Central memory CD8-positive, alpha-beta T cell (primary cell): ENCODE measurements around the gene HRNR.

ENCODE experiments used
- ATAC-seq: fragments of 150-1000 bp; cut with Tn5 transposase; replicated peaks from 2 replicates; pipeline ENCODE4 v1.10.0; 2022; ENCODE audit warnings: mild to moderate bottlenecking, moderate FRiP score, moderate number of reproducible peaks; ENCODE audit not compliant: poor library complexity, severe bottlenecking; ENCODE audit errors: extremely low read depth
- DNase-seq, 2 donors: peaks; one replicate each; pipeline ENCODE4 v3.0.0; 2021; ENCODE audit warnings: low spot score in 2 of 2
- H3K27ac Mint-ChIP-seq: one replicate; pipeline ENCODE4 v1.8.0; 2022; ENCODE audit warnings: low read depth, mild to moderate bottlenecking, moderate library complexity, mixed read lengths
- H3K27me3 Mint-ChIP-seq: one replicate; pipeline ENCODE4 v1.8.0; 2022; ENCODE audit warnings: mixed read lengths
- H3K36me3 Mint-ChIP-seq: one replicate; pipeline ENCODE4 v1.8.0; 2022; ENCODE audit warnings: mild to moderate bottlenecking, moderate library complexity, mixed read lengths; ENCODE audit not compliant: insufficient read depth
- H3K4me1 Mint-ChIP-seq: one replicate; pipeline ENCODE4 v1.8.0; 2022; ENCODE audit warnings: mixed read lengths
- H3K4me3 Mint-ChIP-seq: one replicate; pipeline ENCODE4 v1.8.0; 2022; ENCODE audit warnings: mild to moderate bottlenecking, moderate library complexity, mixed read lengths
- H3K9me3 Mint-ChIP-seq: one replicate; pipeline ENCODE4 v1.8.0; 2022; ENCODE audit warnings: mixed read lengths

The HRNR gene

GRCh38 chr1:152185544-152186391, 38.2 kb downstream of the HRNR start:
- H3K4me3 Mint-ChIP-seq = no peak overlapping the region
- DNase-seq (no peak), ATAC-seq (peak; percentile 53)
- peaks cover 20% of the 10 kb centered on the region for H3K27me3 Mint-ChIP-seq
- H3K36me3 Mint-ChIP-seq = peaks cover 3% of the 10 kb centered on the region
- H3K27ac Mint-ChIP-seq = no peak overlapping the region
- H3K4me1 Mint-ChIP-seq = peaks cover 9% of the 10 kb centered on the region
- H3K9me3 Mint-ChIP-seq = no peaks in the 10 kb centered on the region

DNA sequence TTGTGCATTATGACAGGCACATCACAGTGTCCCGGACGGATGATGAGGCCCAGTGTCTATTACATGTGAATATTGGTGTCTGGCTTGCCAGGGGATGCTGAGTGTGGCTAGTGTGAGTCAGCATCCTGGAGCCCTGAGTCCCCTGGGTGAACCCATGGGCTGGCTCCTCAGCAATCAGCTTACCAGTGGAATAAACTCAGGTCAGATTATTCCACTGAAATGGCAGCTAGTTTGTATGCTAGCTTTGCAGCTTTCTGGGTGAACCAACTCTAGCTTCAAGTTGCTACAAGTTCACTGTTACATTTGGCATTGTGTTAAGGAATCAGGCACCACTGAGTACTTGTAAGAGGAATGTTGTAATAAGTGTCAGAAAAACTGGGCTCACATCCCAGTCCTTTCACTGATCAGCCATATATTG, 41.0 kb downstream of the HRNR start:
- ATAC-seq = no peak
- peaks cover 20% of the 10 kb centered on the region for H3K27me3 Mint-ChIP-seq
- no peak overlapping the region for H3K4me3 Mint-ChIP-seq
- peaks cover 5% of the 10 kb centered on the region for H3K4me1 Mint-ChIP-seq
- no peak overlapping the region for H3K27ac Mint-ChIP-seq
- no peak for DNase-seq
- peaks cover 1% of the 10 kb centered on the region for H3K36me3 Mint-ChIP-seq
- no peaks in the 10 kb centered on the region for H3K9me3 Mint-ChIP-seq

DNA sequence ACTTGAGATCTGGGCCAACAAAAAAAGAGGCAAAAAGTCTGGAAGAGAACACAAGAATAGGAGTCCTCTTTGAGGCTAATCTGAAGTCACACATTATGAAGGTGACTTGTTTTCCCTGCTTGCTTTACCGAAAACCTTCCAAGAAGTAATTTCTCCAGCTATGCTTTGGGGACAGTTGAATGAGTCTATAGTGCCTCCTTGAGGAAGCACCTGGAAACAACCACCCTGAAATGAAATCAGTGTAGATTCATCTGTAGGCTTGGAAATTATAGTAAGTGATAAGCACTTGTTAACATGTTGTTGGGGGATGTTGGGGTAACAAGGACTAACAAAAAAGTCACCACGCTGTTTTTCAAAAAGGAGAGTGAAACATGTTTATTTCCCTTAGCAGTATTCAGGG, 41.6 kb downstream of the HRNR start:
- Mint-ChIP-seq H3K27me3 (peaks cover 20% of the 10 kb centered on the region), H3K4me3 (no peak overlapping the region), H3K9me3 (no peaks in the 10 kb centered on the region), H3K27ac (no peak overlapping the region), H3K4me1 (peaks cover 5% of the 10 kb centered on the region), H3K36me3 (peaks cover 1% of the 10 kb centered on the region)
- DNase-seq (no peak), ATAC-seq (no peak)

- Mint-ChIP-seq H3K4me1 (no peaks in the 10 kb centered on the region), H3K27ac (no peak overlapping the region), H3K9me3 (no peaks in the 10 kb centered on the region), H3K36me3 (no peaks in the 10 kb centered on the region), H3K27me3 (peaks cover 11% of the 10 kb centered on the region), H3K4me3 (no peak overlapping the region)
- DNase-seq (no peak), ATAC-seq (no peak)
Measured at GRCh38 chr1:152179566-152179965, 44.4 kb downstream of the HRNR start.

DNA sequence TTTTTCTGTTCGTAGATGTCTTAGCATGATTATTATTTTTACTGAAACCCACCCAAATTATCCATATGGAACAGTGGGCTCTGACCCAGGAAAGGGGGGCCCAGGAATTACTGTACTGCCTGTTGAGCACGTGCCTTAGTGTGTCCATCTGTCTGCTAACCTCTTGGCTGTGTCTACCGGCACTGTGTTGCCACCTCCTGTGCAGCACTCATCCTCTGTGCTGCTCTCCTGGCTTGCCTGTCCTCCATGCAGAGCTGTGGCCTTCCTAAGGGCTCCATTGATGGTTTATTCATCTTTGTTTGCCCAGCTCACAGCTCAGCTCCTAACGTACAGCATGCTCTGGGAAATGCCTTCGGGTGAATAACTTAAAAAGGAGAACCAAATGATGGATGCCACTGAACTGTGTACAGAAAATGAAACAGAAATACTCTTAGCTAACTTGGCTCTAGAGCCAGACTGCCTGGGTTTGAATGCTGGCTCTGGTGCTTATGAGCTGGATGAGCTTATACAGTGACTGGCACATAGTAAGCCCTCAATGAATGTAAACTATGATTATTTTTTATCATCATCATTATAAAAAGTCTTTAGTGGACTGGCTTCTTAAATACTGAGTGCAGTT, 53.6 kb downstream of the HRNR start:
- no peak overlapping the region for H3K4me3 Mint-ChIP-seq
- H3K27ac Mint-ChIP-seq = no peak overlapping the region
- no peaks in the 10 kb centered on the region for H3K27me3 Mint-ChIP-seq
- DNase-seq (no peak), ATAC-seq (no peak)
- H3K9me3 Mint-ChIP-seq = no peaks in the 10 kb centered on the region
- no peaks in the 10 kb centered on the region for H3K36me3 Mint-ChIP-seq
- no peaks in the 10 kb centered on the region for H3K4me1 Mint-ChIP-seq

DNA sequence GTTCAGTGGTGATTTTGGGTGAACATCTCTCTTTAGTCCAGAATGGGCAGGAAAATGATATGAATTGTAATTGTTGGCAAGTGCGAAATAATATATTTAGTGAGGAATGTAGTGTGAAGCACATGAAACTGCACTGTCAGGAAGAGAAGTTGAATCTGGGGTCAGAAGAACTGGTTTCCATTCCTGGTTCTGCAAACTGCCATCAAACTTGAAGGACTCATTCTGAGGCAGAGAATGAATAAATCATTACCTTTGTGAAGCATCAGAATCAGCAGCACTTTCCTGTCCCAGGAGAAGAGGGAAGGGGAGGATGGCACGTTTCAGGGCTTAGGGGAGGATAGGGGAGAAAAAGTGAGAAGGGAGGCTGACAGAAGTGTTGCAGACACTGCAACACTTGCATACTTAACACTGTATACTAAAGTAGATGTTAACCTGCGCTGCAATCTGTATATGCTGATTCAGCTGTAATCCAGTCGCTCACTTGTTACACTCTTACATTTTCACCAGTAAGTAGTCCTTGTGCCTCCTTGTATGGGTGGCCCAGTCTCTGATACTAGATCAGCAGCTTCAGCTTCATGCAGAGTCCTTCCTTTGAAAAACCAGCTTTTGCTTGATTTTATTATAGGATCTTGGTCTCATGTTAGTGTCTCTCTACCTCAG, 54.5 kb downstream of the HRNR start:
- Mint-ChIP-seq H3K9me3 (no peaks in the 10 kb centered on the region), H3K27me3 (no peaks in the 10 kb centered on the region), H3K4me1 (no peaks in the 10 kb centered on the region), H3K4me3 (no peak overlapping the region), H3K27ac (no peak overlapping the region), H3K36me3 (no peaks in the 10 kb centered on the region)
- no peak for ATAC-seq
- no peak for DNase-seq

DNA sequence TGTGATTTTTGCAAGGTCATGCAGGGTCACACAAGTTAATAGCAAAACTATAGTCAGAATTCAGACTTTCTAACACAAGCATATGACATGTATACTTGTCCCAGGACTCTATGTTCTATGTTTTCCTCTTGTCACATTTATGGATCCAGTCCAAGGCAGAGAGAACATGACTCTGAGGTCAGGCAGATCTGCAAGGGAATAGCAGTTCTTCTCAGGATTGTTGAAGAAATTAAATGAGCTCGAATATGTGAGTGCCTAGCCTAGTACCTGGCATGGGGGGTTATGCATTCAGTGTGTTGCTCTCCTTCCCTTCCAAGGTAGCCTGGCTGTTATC, 55.5 kb downstream of the HRNR start:
- H3K27ac Mint-ChIP-seq = no peak overlapping the region
- no peaks in the 10 kb centered on the region for H3K9me3 Mint-ChIP-seq
- DNase-seq = no peak
- no peak overlapping the region for H3K4me3 Mint-ChIP-seq
- no peak for ATAC-seq
- no peaks in the 10 kb centered on the region for H3K4me1 Mint-ChIP-seq
- H3K36me3 Mint-ChIP-seq = no peaks in the 10 kb centered on the region
- no peaks in the 10 kb centered on the region for H3K27me3 Mint-ChIP-seq

DNA sequence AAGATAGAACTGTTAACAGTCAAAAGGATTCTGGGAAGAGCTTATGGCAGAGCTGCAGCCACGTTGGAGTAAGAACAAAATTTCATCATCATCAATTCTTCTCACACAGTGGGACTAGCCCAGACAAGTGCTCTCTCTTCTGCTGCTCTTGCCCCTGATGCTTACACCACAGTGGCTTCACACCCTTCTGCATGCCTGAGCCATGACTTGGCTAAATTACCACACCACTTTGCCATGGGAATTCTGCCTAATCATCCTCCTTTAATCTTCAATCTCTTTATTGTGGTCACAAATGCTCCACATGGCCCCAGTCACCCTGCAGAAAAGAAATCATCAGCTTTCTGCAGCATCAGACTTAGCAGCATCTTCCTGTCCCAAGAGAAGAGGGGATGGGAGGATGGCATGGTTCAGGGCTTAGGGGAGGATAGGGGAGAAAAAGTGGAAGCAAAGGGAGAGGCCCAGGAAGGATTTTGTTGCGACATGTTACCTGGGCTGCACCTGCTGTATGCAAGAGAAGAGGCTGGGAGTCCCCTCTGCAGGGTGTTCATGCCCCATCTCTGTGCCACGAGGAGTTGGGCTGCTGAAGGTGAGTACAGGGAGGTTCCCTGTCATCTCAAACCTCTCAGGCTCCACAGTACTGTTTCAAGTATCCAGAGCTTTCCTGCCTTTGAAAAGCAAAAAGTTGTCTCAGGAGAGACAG, 56.0 kb downstream of the HRNR start:
- Mint-ChIP-seq H3K27me3 (no peaks in the 10 kb centered on the region), H3K27ac (no peak overlapping the region), H3K4me3 (no peak overlapping the region), H3K4me1 (no peaks in the 10 kb centered on the region), H3K9me3 (no peaks in the 10 kb centered on the region), H3K36me3 (no peaks in the 10 kb centered on the region)
- ATAC-seq = no peak
- DNase-seq = no peak

DNA sequence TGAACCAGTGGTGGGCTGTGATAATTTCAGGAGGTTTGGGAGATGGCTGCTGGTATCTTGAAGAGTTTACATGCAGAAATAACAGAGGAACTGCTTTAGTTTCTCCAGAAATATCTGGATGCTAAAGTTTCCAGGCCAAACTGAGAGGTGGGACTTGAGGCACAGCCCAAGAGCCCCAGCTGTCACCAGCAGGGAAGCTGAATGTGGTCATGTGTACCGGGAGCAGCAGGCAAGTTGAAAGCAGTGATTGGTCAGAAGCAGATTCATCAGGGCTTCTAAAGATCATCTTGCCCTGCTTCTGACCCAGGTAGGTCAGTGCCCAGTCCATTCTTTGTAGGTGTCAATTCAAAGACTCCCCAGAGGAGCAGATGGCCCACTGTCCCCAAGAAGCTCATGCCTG, 57.0 kb downstream of the HRNR start:
- DNase-seq (no peak), ATAC-seq (no peak)
- Mint-ChIP-seq H3K4me3 (no peak overlapping the region), H3K27me3 (no peaks in the 10 kb centered on the region), H3K4me1 (no peaks in the 10 kb centered on the region), H3K36me3 (no peaks in the 10 kb centered on the region), H3K9me3 (no peaks in the 10 kb centered on the region), H3K27ac (no peak overlapping the region)

DNA sequence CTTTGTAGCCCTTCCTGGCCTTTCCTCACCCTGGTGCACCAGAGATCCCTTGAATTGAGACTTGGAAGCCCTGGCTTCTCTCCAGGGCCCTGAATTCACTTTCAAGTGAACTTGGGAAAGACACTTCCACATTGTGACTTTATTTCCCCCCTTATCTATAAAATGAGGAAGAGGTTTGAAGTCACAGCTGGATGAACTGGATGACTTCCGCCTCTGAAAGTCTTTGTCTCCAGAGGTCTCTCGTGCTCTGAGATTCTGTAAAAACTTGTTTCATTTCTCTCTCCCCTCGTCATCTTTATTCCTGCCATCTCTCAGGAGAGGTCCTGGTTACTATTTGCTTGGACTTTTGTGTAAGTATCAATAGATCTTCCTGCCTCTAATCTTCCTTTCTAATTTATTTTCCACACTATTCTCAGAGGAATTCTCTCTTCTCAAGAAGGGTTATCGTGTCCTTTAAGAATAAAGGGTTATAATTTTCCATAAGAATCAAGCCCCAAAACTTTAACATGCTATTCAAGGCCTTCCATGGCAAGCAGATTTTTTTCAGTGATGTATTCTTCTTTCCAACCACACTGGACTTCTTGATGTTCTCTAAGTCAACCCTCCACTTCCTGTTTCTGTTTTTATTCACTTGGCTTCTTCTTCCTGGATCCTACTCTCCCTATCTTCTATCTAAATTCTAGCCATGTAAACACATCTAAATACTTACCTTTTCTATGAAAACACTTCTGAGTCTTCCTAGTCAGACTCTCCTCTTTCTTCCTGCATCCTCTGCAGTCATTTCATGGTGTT, 58.5 kb downstream of the HRNR start:
- H3K27me3 Mint-ChIP-seq = no peaks in the 10 kb centered on the region
- no peaks in the 10 kb centered on the region for H3K9me3 Mint-ChIP-seq
- H3K4me1 Mint-ChIP-seq = no peaks in the 10 kb centered on the region
- no peak overlapping the region for H3K4me3 Mint-ChIP-seq
- no peaks in the 10 kb centered on the region for H3K36me3 Mint-ChIP-seq
- ATAC-seq (no peak), DNase-seq (no peak)
- no peak overlapping the region for H3K27ac Mint-ChIP-seq

GRCh38 chr1:152164517-152165136, 59.4 kb downstream of the HRNR start:
- no peaks in the 10 kb centered on the region for H3K36me3 Mint-ChIP-seq
- H3K27ac Mint-ChIP-seq = no peak overlapping the region
- H3K4me3 Mint-ChIP-seq = no peak overlapping the region
- H3K27me3 Mint-ChIP-seq = no peaks in the 10 kb centered on the region
- ATAC-seq = no peak
- no peaks in the 10 kb centered on the region for H3K9me3 Mint-ChIP-seq
- no peak for DNase-seq
- no peaks in the 10 kb centered on the region for H3K4me1 Mint-ChIP-seq
